Gastroesophageal sphincter (tissue), 4 donors: ENCODE data around the gene DGAT2. TPM values are rescaled to one million over a fixed set of nuclear protein-coding genes. Genes with fewer than 3 reads are reported as not detected.

Experiments
- ATAC-seq: fragments of 150-250 bp; one replicate; pipeline ENCODE4 v1.9.1; 2016; ENCODE audit warnings: mild to moderate bottlenecking, moderate library complexity
- H3K27ac ChIP-seq, 4 donors: fragments of 200-600 bp; sonication (generic) in 3 of 4; 1 replicate in 3 of 4; 2 replicates in 1 of 4; pipeline ENCODE4 v1.5.1; 2016 to 2019
- H3K27me3 ChIP-seq: fragments of 200-600 bp; sonication (generic); one replicate; pipeline ENCODE4 v1.5.1; 2019
- H3K36me3 ChIP-seq, 2 donors: fragments of 200-600 bp; sonication (generic); one replicate each; pipeline ENCODE4 v1.5.1; 2019; ENCODE audit warnings: control low read depth in 1 of 2
- H3K4me1 ChIP-seq, 3 donors: fragments of 200-600 bp; sonication (generic); 1 replicate in 2 of 3; 2 replicates in 1 of 3; pipeline ENCODE4 v1.5.1; 2016 to 2019; ENCODE audit warnings: control low read depth in 2 of 3
- H3K4me3 ChIP-seq, 2 donors: fragments of 200-600 bp; sonication (generic); one replicate each; pipeline ENCODE4 v1.5.1; 2019; ENCODE audit warnings: mild to moderate bottlenecking in 1 of 2, moderate library complexity in 1 of 2
- H3K9me3 ChIP-seq, 3 donors: fragments of 200-600 bp; sonication (generic); one replicate each; pipeline ENCODE4 v1.5.1; 2017 to 2019; ENCODE audit warnings: control low read depth in 2 of 3
- EP300 ChIP-seq: sonication (generic); formaldehyde crosslinking; IDR thresholded peaks from one replicate; pipeline ENCODE4 v1.6.1; 2017; ENCODE audit warnings: antibody characterized with exemption, mild to moderate bottlenecking
- POLR2A ChIP-seq, 2 donors: fragments of 450-650 bp; IDR thresholded peaks; one replicate each; pipeline ENCODE4 v1.6.1; 2017; ENCODE audit warnings: antibody characterized with exemption in 2 of 2, mild to moderate bottlenecking in 2 of 2, moderate library complexity in 1 of 2
- POLR2AphosphoS5 ChIP-seq: sonication (generic); formaldehyde crosslinking; IDR thresholded peaks from one replicate; pipeline ENCODE4 v1.6.1; 2017; ENCODE audit warnings: antibody characterized with exemption
- WGBS, 2 donors: methylation state at CpG; one replicate each; pipeline ENCODE4 v1.1.5; 2018; ENCODE audit warnings: low coverage in 1 of 2; 5-methylcytosine and 5-hydroxymethylcytosine counted together
- total RNA-seq, 4 donors: library from RNA; depleted of rRNA; stranded (reverse); fragments of >200 nt; gene quantifications; one replicate each; pipeline ENCODE4 v1.1.0, GENCODE V29; 2016
- TF ChIP-seq, protein P1 (sequence below), 4 experiments: fragments of 200-600 bp in 2 of 4; fragments of 450-650 bp in 2 of 4; sonication (generic) in 1 of 4; IDR thresholded peaks; one replicate each; pipeline ENCODE4 v1.5.1; 2017 to 2019; ENCODE audit warnings: antibody characterized with exemption in 4 of 4, mild to moderate bottlenecking in 2 of 4, moderate library complexity in 2 of 4

The DGAT2 gene
- total RNA-seq, 4 donors from 2014 or later = 0.74 to 14.4 (median 1.5) TPM

- Histone ChIP-seq H3K27me3 (no peaks in the 10 kb centered on the region), H3K4me3 (no peak overlapping the region), H3K27ac (no peak overlapping the region), H3K36me3 (peaks cover 0 to 8% of the 10 kb centered on the region in 2 donors), H3K4me1 (peaks cover 5 to 42% (median 8%) of the 10 kb centered on the region in 3 donors), H3K9me3 (no peaks in the 10 kb centered on the region)
- WGBS, 2 donors = 89 to 92% methylated on average over 3 of the region's 3 CpGs
- TF ChIP-seq POLR2AphosphoS5 = no peak
- no peak for TF ChIP-seq EP300
- no peak for TF ChIP-seq POLR2A (IDR thresholded peaks at IDR 0.05)
- TF ChIP-seq, protein P1, sequence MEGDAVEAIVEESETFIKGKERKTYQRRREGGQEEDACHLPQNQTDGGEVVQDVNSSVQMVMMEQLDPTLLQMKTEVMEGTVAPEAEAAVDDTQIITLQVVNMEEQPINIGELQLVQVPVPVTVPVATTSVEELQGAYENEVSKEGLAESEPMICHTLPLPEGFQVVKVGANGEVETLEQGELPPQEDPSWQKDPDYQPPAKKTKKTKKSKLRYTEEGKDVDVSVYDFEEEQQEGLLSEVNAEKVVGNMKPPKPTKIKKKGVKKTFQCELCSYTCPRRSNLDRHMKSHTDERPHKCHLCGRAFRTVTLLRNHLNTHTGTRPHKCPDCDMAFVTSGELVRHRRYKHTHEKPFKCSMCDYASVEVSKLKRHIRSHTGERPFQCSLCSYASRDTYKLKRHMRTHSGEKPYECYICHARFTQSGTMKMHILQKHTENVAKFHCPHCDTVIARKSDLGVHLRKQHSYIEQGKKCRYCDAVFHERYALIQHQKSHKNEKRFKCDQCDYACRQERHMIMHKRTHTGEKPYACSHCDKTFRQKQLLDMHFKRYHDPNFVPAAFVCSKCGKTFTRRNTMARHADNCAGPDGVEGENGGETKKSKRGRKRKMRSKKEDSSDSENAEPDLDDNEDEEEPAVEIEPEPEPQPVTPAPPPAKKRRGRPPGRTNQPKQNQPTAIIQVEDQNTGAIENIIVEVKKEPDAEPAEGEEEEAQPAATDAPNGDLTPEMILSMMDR (IDR thresholded peaks at IDR 0.05) = no peak
- ATAC-seq = no peak
These were observed 67.8 kb downstream of the DGAT2 start for GRCh38 chr11:75836417-75836816.

GRCh38 chr11:75839851-75840250 is 71.3 kb downstream of the DGAT2 start:
- Histone ChIP-seq H3K27ac (no peak overlapping the region), H3K4me1 (peaks cover 5 to 35% (median 8%) of the 10 kb centered on the region in 3 donors), H3K27me3 (no peaks in the 10 kb centered on the region), H3K36me3 (peaks cover 0 to 8% of the 10 kb centered on the region in 2 donors), H3K4me3 (no peak overlapping the region), H3K9me3 (no peaks in the 10 kb centered on the region)
- TF ChIP-seq, protein P1 (IDR thresholded peaks at IDR 0.05) = no peak
- TF ChIP-seq POLR2AphosphoS5 = no peak
- ATAC-seq = no peak

- Histone ChIP-seq H3K36me3 (peaks cover 0 to 8% of the 10 kb centered on the region in 2 donors), H3K27ac (no peak overlapping the region), H3K9me3 (no peaks in the 10 kb centered on the region), H3K4me1 (peaks cover 5 to 35% (median 8%) of the 10 kb centered on the region in 3 donors), H3K4me3 (no peak overlapping the region), H3K27me3 (no peaks in the 10 kb centered on the region)
- WGBS, 2 donors = 40 to 55% methylated on average over 1 of the region's 1 CpG
- no peak for TF ChIP-seq EP300
- no peak for TF ChIP-seq POLR2A (IDR thresholded peaks at IDR 0.05)
- TF ChIP-seq POLR2AphosphoS5 = no peak
- TF ChIP-seq, protein P1 (IDR thresholded peaks at IDR 0.05) = no peak
- ATAC-seq = no peak
These were observed 71.9 kb downstream of the DGAT2 start for GRCh38 chr11:75840522-75840921.

- H3K27me3 ChIP-seq = no peaks in the 10 kb centered on the region
- peaks cover 0 to 8% of the 10 kb centered on the region in 2 donors for H3K36me3 ChIP-seq
- TF ChIP-seq POLR2A (IDR thresholded peaks at IDR 0.05) = no peak
- TF ChIP-seq EP300 = no peak
- TF ChIP-seq, protein P1 (IDR thresholded peaks at IDR 0.05) = no peak
- no peak for TF ChIP-seq POLR2AphosphoS5
- no peak overlapping the region for H3K4me3 ChIP-seq
- ATAC-seq = no peak
- peaks cover 5 to 29% (median 8%) of the 10 kb centered on the region in 3 donors for H3K4me1 ChIP-seq
- H3K27ac ChIP-seq = no peak overlapping the region
- WGBS, 2 donors = 74 to 89% methylated on average over 2 of the region's 2 CpGs
- H3K9me3 ChIP-seq = no peaks in the 10 kb centered on the region
These were observed 73.2 kb downstream of the DGAT2 start for GRCh38 chr11:75841739-75842138.

GRCh38 chr11:75845324-75845723 is 76.7 kb downstream of the DGAT2 start:
- Histone ChIP-seq H3K27me3 (no peaks in the 10 kb centered on the region), H3K4me1 (peaks cover 4 to 22% (median 4%) of the 10 kb centered on the region in 3 donors), H3K36me3 (no peaks in the 10 kb centered on the region), H3K27ac (no peak overlapping the region), H3K4me3 (no peak overlapping the region), H3K9me3 (no peaks in the 10 kb centered on the region)
- ATAC-seq = no peak
- TF ChIP-seq, protein P1 (IDR thresholded peaks at IDR 0.05) = no peak
- TF ChIP-seq POLR2A (IDR thresholded peaks at IDR 0.05) (no peak), EP300 (no peak), POLR2AphosphoS5 (no peak)
